Muscle of arm (tissue), 12 donors: ENCODE data around the gene LNX1. TPM values are rescaled to one million over a fixed set of nuclear protein-coding genes. Genes with fewer than 3 reads are reported as not detected.

Experiments used
- DNase-seq: peaks from one replicate; pipeline ENCODE4 v3.0.0-alpha.2; 2013
- polyA plus RNA-seq, 12 donors: library from polyadenylated mRNA; unstranded; fragments of 120-200 nt; gene quantifications; one replicate each; pipeline ENCODE4 v1.2.1, GENCODE V29; 2013; ENCODE audit not compliant: insufficient read length in 12 of 12

LNX1 gene
- polyA plus RNA-seq, 12 donors = 4.2 to 7.0 (median 5.0) TPM; not detected in 2

DNA sequence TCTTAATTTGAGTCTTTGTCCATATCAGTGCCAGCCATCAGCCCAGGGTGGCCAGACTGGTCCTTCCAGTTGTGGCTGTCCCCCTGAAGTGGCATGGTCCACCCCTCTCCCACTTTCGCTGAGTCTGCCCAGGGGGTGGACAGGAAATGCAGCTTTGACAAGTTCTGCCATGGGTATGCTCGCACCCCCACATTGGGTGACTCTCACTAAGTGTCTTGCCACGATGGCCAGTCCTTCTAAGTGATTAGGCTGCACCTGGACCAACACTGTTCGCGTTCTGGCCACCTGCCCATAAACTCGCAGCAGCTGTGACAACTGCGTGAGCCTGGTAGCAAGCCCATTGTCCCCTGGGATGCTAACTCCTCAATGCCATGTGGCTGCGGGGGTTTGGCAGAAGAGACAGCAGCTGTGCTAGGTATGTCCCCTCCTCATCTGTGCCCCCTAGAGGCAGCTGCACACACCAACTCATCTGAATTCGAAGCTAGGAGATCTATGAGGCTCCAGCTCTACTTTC, 10.0 kb upstream of the LNX1 start:
- no peak for DNase-seq

DNA sequence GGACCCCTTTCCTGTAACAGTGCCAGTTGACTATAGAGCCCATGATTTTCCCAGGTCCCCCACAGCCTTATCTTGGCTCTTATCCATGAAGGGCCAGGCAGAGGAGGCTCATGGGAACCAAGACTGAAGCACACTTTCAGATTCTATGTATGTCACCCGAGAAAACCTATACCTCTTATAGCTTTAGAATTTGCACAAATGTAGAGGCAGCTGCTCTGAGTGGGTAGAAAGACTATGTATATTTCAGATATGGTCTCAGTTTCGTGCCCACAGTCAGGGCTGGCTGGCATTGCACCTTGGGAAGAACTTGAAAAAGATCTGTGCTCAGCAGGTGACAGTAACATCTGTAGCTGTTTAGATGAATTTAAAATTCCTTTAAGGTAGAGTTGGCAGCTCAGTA, 8.3 kb upstream of the LNX1 start:
- DNase-seq = no peak

DNA sequence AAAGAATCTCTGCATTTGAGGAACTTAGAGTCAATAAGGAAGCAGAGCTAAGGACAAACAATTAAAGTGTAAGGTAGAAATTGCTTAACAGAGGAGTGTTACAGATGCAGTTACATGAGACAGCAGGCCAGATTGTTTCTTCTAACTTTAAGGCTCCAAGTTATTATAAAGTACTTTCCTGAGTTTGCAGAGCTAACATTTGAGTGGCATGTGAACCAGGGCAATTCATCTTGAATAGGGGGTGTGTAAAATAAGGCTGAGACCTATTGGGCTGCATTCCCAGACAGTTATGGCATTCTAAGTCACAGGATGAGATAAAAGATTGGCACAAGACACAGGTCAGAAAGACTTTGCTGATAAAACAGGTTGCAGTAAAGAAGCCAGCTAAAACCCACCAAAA, 7.6 kb upstream of the LNX1 start:
- DNase-seq = no peak

DNA sequence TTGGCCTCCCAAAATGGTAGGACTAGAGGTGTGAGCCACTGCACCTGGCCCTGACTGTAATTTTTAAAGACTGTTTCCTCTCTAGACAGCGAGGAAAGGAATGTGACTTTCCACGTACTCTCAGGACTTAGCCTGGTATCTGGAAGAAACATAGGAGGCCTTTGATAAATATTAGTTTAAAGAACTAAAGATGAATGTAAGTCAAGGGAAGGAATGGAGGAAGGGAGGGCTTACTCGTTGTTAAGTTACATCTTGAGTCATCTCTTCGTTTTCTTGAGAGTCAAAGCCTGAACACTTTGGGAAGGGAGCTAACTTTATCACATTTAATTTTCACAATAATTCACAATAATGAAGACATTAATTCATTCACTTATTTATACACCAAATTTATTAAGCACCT, 7.2 kb upstream of the LNX1 start:
- no peak for DNase-seq

DNA sequence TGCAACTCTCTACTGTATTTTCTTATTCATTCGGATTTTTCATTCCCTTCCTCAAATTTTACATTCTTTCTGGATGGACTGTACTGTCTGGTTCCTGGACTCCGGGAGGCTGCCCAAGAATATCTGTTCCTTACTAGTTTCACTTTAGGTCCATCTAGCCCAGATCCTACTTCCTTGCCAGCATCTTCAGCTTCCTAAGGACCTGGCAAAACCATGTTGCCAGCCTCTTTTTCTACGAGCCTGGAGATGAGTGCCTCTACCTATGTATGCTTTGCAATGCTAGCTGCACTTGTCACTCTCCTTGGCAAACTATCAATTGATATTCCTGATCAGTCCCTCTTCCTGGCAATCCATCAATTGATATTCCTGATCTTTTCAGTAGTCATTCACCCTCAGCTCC, 5.6 kb upstream of the LNX1 start:
- no peak for DNase-seq

DNA sequence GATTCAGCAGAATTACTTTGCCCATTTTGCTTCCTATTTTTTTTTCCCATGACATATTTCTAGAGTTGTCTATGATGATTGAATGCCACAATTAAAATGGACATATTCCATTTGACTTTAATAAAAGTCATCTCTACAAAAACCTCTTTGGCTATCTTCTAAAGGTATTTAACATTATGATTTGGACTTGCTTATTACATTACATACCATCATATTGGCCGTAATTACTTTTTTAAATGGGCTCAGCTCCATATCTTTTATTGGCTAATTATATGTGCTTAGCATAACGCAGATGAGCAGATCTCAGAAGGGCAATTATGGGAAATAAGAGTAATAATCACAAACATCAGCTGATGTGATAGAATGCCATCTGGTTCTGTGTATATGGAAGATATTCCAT, 4.5 kb upstream of the LNX1 start:
- DNase-seq = no peak

DNA sequence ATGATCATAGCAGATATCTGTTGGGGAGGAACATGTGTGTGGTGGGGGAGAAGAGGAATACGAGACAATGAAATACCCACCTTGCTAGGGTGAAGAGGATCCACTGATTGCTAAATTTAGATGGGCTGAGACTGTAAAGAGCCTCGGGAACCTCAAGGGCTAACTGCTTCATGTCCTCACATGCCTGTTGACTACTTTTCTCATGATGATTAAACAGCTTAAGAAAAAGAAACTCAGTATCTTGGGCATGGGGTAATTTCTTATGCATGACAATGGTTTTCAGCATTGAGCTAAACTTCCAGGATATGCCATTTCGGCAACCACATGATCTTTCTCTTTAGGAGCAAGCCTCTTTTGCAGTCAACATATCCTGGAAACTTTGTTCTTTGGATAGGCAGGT, 3.9 kb upstream of the LNX1 start:
- DNase-seq = no peak

DNA sequence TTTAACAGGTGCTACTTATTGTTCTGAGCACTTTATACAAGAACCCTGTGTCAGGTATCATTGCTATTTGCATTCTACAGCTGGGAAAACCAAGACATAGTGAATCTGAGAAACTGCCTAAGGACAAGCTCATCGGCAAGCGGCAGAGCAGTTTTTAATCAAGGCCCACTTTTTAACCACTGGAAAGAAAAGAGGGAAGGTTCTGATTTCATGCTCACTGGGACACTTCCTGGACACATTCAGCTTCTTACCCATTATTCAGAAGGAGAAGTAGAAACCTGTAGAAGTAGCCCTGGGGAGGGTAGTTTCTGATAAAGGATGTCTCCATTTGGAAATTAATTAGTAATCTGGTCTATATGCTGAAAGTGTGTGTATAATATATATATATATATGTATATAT, 2.5 kb upstream of the LNX1 start:
- no peak for DNase-seq

DNA sequence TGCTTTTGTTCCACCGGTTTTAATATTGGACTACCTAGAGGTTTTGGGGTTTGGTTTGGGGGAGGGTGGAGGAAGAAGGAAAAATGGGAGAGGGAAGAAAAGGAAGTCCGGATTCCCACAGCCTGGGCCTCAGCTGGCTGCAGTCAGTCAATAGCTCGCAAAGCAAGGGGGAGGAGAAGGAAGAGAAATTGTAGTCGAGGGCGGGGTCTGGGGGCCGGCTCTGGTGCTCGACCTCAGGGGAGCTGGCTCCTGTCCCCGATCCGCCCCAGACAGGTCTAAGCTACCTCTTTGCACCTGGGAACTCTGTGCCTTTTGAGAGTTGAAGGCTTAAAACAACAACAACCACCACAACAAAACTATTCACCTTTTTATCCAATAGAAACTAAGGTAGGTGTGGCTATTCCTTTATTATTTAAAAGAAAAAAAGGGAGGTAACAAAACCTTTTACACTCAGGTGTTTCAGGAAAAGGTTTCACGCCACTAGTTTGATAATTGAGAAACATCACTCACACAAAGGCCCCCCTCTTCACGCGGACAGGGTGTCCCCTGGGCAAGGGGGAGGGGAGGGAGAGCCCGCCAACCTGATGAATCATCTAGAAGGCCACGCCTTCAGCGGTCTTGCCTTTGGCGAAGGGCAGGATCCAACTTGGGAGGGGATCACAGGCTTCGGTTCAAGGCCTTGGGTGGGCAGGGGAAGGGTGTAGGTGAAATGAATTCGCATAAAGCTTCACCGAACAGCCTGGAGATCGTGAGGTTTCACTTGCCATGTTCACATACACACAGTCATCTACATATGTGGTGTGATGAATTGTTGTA, 1.6 kb upstream of the LNX1 start:
- peak; percentile 53 for DNase-seq

DNA sequence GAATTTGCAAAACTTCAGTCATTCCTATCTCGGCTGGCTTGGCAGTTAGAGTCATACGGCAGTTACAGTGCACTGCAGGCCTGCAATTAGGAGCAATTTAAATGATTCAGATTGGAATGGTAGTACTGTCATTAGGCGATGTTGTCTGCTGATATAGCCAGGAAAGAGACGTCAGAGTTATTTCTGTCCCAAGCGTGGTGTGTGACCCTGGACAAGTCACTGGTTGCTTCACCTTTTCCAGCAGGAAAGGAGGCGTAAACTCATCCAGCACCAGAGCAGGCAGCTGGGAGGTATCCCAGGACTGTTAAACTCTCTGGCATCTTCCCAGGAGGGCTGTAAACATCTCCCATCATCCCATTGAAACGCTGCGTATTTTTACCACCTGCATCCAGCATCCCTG, 836 bp upstream of the LNX1 start:
- no peak for DNase-seq

DNA sequence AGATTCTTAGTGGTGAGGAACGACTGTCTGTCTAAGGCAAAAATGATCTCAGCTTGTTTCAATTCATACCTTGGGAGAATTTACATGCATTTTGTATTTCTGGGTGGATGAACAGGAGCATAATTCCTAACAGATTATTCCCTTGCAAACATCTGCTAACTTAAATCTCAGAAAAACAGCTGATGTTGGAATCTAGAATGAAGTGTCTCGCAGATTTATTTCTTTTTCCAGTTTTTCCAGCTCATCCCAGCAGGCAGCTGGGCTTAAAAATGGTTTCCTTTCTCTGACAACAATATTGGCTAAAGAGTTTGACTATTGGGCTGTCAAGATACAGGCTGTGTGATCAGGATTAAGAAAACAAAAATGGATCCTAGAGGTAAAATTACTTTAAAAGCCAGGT, 1.1 kb downstream of the LNX1 start:
- DNase-seq = peak; percentile 52

DNA sequence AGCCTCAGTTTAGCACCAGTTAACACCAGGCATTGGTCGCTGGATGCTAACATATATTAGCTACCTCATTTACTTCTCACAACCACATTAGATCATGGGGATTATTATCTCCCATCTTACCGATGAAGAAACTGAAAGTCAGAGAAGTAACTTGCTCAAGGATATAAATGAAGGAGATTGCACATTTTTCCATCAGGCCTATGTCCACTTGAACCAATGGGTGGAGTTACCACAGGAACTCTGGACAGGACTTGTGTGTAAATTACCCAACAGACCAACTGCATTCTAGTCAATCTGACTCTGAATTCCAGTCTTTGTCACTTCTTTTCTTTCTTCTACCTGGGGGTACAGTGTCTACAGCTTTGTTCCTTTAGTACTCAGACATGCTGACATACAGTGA, 1.8 kb downstream of the LNX1 start:
- DNase-seq = no peak

DNA sequence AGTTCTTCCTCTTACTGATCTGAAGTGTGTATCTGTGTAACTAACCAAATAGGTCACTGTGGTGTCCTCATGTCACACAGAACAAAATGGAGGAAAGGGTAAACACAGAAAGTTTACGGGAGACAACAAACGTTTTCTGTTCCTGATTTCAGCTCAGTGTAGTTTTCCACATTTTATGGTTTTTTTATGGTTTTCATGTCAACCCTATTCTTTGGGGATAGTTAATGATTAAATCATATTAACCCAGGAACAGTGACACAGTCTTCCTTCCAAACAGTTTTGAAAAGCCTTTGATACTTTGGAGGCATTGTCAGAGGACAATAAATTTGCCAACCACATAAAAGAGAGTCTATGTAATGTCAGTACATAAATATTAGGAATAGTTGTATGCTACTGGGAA, 4.2 kb downstream of the LNX1 start:
- no peak for DNase-seq

DNA sequence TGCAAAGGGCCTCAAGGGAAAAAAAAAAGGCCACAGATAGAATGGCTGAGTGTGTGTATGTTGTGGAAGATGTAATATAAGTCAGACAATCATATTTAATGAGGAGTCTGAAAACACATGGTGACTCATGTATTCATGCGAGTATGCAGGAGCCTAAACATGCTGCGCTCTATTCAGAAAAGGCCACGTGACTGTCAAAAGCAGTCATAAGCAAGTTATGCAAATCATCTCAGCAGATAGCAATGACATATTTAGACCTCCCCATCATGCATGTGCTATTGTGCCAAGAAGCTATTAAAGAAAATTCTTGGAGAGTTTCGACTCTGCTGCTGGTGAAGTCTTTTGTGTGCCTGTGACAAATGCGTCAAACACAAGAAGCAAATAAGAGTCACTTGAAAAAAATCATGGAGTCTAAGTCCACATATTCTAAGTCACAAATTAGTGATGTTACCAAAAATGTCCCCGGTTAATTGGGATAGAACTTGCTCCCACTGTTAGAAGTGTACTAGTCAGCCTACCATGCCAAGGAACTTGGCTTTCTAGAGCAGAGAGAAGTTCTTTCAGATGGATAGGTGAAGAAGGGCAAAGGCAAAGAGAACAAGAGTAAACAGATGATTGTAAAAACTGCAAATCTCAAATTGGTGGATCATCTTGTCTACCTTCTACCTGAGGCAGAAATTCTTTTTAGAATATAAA, 5.0 kb downstream of the LNX1 start:
- no peak for DNase-seq

DNA sequence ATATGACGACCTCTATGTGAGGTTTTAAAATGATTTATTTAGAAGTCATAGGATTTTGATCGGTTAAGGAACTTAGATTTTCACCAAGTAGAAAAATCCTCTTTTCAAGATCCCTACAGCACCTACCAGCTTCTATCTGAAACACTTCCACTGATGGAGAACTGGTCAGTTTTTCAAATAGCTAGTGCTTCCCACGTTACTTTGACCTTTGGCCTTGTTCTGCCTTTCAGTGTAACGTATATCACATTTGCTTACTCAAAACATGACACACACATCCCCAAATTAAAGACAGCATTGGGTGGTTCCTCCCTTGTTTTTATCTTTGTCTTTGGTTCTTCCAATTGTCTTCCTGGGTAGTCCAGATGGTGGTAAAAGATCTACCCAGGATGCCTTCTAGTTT, 6.6 kb downstream of the LNX1 start:
- no peak for DNase-seq

DNA sequence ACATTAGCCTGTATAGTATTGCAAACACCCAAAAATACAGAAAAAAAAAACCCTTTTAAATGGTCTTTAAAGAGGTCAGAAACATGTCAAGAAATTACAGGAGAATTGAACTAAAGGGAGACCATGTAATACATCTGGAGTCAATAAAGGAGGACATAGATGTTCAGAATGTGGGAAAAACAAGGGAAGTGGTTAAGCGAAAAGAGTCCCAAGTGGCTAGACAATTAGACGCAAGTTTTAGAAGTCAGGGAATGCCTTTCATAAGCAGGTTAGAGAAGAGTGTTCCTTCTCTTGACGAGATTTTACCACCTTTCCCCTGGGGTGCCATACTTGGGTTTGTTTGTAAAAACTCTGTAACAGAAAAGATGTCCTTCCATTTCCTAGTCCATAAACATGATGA, 7.8 kb downstream of the LNX1 start:
- no peak for DNase-seq

DNA sequence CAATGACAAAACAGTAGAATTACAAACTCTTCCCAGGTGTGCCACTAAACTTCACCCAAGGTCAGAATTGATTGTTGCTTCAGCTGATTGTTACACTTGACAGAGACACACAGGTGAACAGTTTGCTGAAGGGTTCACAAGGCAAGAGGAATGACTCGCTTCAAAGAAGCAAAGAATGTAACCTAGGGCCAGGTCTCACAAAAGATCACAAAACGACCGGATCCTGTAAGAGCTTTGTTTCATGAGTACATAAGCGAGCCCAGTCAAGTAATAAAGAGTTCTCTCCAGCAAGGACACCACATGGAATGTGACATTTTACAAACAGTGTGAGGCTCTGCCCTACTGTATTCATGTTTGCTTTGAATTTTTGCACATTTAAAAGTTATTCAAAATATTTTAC, 9.1 kb downstream of the LNX1 start:
- DNase-seq = no peak

DNA sequence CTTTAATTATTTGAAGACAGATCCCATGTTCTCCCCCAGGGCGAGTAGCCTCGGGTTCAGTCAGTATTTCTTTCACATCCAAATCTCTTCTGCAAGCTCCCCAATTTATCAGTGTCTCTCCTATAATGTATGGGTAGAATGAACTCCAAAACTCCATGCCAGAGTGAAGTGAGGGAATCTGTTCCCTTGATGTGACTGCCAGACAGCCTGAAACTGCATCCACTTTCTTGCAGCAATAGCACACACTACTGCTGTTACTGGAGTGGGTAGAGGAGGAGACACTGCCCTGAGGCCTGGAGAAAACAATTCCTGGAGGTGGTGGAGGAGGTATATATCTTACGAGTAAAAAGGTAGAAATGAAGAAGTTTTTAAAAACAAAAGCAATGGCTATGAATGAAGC, 11.0 kb downstream of the LNX1 start:
- DNase-seq = no peak

DNA sequence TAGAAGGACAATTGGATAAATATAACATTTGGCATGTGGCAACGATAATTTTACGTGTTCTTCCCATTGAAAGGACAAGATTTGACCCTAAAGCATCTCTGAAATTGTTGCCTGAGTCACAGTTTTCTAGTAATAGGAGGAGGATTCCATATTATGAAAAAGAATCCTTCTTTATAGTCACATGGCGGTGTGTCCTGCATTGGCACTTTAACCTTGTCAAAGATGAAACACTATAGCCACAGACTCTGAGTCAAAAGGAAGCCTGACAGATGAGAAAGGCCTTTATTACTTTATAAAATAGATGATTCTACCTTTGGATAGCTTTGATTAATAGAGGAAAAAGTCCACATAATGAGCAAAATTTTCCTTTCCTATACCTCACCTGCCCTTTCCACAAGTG, 11.5 kb downstream of the LNX1 start:
- no peak for DNase-seq

DNA sequence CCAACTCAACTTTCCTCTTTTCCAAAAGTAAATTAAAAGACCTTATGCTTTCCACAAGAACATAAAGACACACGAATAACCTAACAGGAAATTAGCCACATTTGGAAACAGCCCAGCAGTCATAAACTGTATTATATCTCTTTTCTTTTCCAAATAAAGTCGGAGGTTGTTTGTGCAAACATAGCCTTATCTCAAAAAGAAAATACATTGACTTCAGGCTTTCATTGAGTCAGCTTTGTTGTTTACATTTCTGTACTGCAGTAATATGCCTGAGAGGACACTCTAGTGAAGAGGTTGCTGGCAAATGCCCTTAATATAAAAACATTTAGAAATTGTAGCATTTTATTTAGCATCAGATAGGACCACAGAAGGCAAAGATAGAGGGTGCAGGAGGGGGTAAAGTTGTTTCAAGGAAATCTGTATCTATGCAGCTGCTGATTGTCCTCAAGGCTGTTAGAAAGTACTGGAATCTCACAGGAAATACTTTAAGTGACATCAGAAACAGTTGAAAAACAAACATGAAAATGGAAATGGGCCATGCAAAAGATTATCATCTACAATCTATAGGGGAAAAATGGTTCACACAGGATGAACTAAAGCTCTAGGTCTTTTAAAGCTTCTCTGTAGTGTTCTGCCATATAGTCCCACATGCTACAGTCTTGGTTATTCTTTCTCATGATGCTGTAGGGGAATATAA, 14.5 kb downstream of the LNX1 start:
- no peak for DNase-seq

DNA sequence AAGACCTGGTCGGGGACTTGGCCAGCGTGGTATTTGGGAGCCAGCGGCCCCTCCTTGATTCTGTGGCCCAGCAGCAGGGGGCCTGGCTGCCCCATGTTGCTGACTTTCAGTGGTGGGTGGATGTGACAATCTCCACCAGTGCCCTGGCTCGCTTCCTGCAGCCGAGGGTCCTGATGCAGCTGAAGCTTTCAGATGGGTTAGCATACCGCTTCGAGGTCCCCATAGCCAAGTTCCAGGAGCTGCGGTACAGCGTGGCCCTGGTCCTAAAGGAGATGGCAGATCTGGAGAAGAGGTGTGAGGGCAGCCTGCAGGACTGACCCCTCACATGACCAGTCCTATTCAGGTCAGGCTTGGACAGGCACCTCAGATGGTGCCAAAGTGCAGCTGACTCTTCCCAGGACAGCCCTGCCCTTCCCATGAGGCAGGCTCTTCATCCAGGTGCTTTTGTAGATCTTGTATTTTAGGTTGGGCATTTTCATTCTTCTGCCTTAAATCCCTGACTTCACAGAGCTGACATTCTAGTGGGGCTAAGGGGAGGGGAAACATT, 15.1 kb downstream of the LNX1 start:
- no peak for DNase-seq

DNA sequence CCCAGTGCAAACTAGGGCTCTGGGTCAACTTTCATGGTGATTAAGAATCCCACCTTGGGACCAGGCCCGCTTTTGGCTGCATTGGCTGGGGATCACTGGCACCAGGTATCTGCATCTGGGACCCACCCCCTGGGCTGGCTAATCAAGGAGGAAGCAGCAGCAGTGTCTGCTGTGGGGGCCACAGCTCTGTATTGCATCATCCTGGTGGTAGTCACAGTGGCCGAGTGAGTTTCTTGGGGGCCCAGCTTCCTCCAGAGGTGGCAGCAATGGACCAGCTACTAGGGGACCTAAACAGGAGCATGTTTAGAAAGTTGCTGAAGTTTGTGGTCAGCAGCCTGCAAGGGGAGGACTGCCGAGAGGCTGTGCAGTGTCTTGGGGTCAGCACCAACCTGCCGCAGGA, 15.7 kb downstream of the LNX1 start:
- no peak for DNase-seq

DNA sequence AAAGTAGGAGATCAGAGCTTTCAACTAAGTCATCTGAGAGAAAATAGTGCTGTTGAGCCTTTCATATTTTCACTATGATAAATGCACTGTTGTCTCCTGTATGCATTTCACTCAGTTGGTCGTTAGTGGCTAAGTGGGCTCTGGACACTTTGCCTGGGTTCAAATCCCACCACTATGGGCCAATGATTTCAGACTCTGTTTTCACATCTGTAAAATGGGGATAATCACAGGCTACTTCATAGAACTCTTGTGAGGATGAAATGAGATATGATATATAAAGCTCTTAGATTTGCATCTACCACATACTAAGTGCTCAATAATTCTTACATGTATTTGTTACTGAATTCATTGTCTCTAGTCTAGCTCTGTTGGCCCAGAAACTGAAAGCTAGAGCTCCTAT, 16.8 kb downstream of the LNX1 start:
- no peak for DNase-seq
